ENCODE results near the gene FAM217B.

The FAM217B gene

DNA sequence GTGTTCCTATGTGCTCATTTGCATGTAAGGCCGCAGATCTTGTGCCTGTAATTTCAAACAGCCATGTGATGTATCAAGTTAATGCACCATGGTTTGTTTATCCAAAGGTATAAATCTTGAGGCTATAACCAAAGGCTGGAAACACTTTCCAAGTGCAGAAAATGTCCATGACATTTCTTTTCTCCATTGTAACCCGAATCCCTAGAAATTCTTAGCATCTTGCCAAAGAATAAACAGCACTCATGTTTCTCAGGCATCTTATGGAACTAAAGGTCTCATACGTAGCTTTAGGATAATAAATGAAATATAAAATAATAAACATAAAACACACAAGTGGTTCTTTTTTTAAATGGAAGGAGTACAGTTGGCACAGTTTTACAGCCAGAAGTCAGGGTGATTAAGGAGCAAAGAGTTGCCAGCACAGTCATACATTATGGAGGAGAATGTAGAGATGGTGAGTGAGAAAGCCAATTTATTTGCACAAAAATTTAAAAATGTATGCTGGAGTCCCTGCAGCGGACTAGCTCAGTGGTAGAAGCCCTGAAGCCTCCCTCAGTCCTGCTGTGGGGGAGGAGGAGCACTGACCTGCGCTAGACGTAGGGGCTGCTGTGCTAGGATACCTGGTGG is 36.1 kb downstream of the FAM217B start:
- DNase-seq (ENCODE audit: low read depth), result no peak

DNA sequence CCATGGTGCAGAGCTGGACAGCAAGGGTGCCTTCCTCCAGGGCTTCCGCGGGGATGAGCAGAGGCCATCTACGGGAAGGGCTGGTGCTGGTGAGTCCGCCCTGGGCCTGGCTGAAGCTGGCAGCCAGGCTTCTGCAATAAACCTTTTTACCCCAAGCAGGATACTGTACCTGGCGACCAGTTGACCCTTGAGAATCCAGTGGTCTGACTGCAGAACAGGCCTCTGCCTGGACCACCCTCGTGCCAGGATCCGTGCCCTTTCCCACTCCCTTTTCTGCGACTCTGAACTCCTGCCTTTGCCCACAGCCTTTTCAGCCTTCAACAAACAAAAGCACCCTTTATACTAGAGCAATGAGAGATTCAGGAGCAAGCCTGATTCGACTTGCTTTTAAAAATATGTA is 36.9 kb downstream of the FAM217B start:
- DNase-seq (ENCODE audit: low read depth), result no peak

DNA sequence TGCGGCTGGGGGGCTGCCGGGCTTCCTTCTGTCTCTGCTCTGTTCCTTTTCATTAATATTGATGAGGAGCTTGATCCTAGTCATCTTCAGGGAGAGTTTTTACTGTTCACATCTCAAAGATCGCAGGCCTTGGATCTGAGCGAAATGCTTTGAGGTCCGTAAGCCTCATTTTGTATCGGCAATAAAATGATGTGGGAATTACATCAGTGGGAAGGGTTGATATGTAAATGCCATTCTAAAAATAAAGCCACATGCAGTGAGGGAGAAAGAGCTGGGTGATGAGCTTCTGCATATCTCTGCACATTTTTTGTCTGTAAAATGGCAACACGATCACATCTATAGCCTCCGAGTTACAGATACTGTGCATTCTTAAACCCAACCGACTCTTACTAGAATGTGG is 42.9 kb downstream of the FAM217B start:
- DNase-seq (ENCODE audit: low read depth), result no peak

DNA sequence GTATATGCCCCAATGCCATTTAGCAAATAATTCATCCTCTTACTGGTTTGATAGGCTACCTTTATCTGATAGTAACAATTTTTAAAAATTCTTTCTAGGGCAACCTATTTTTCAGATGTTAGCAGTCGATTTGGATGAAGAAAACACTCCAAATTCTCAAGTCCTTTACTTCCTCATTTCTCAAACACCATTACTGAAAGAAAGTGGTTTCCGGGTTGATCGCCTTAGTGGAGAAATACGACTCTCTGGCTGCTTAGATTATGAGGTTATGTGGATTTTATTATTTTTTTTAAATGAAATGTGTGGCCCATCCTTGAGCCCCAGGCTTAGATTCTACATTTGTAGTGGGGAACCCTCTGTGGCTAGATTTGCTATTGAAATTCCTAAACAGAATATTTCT is 44.4 kb downstream of the FAM217B start:
- no peak for DNase-seq (ENCODE audit: low read depth)

DNA sequence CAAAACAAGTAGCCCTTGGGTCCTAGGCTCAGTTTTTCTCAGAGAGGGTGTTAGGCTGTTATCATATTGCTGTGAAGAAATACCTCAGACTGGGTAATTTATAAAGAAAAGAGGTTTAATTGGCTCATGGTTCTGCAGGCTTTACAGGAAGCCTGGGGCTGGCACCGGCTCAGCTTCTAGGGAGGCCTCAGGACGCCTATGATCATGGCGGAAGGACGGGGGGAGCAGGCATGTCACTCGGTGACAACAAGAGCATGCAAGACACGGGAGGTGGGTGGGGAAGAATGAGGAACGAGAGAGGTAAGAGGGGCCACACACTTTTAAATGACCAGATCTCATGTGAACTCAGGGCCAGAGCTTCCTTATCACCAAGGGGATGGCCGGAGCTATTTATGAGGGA is 45.0 kb downstream of the FAM217B start:
- no peak for DNase-seq (ENCODE audit: low read depth)

DNA sequence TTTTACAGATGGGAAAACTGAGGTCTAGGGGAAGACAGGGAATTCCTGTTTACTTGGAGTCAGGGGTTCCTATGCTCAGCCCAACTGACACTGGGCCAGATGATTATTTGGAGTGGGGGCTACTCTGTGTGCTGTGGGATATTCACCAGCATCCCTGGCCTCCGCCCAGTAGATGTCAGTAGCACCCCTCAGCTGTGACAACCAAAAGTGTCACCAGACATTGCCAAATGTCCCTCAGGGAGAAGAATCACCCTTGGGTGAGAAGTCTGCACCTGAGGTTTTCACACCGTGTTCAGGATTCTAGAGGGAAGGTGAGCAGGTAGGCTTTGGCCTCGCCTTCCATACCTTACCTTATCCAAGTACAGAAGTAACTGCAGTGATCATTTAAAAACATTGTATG is 45.7 kb downstream of the FAM217B start:
- no peak for DNase-seq (ENCODE audit: low read depth)

DNA sequence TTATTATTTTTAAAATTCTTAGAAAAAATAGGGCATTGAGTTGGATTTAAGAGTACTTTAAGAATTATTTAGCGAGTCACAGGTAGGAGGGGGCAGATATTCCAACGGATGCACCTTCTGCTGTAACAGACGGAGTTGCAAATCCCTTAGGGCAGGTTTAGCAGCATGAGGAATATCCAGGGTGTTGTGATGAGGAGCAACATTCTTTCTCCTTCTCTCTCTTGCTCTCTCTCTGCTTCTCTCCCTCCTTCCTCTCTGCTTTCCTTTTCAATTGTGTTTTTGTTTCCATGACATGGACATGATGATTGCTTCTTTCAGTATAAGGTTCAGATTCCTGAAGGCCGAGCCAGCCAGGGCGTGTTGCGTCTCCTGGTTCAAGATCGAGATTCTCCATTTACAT is 46.9 kb downstream of the FAM217B start:
- DNase-seq (ENCODE audit: low read depth), result no peak

DNA sequence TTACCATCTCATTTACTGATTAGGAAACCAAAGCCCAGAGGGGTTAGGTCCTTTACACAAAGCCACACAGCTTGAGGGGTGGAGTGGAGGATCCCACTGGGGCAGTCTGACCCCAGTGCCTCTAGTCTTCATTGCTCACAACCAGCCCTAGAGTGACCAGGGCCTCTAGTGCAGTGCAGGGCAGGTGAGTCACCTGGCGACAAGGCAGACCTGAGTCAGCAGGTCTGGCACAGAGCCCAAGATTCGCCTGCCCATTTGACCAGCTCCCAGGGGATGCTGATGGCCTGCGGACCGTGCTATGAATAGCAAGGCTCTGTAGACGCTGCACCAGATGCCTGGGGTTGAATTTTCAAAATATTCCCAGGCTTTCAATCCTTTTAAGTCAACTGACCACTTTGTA is 48.0 kb downstream of the FAM217B start:
- no peak for DNase-seq (ENCODE audit: low read depth)

GRCh38 chr20:59992526-59993084 is 52.4 kb downstream of the FAM217B start:
- DNase-seq (ENCODE audit: low read depth), result no peak

DNA sequence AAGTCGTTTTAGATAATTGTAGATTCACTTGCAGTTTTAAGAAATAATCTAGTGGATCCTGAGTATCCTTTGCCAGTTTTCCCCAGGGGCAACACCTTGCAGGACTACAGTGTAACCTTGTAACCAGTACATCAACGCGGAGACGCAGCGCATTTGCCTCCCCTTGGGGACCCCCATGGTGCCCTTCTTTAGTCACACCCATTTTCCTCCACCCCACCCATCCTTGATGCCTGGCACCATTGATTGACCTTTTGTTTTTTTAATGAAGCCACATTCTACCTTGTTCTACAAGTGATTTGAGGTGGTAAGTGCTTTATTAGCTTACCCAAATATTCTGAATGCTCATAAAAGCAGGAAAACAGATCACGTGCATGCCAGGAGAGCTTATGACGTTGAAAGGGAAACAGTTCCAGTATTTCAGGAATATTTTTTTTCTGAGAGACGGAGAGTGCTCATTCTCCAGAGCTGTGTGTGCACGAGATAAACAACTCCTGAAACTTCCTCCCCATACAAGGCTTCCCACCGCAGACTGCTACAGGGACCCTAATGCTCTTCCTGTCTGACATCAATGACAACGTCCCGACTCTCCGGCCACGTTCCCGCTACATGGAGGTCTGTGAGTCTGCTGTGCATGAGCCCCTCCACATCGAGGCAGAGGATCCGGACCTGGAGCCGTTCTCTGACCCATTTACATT is 53.7 kb downstream of the FAM217B start:
- no peak for DNase-seq (ENCODE audit: low read depth)

- DNase-seq (ENCODE audit: low read depth), result no peak
Measured at GRCh38 chr20:59994697-59995122, 54.5 kb downstream of the FAM217B start.

GRCh38 chr20:59996108-59996507 is 55.9 kb downstream of the FAM217B start:
- no peak for DNase-seq (ENCODE audit: low read depth)

DNA sequence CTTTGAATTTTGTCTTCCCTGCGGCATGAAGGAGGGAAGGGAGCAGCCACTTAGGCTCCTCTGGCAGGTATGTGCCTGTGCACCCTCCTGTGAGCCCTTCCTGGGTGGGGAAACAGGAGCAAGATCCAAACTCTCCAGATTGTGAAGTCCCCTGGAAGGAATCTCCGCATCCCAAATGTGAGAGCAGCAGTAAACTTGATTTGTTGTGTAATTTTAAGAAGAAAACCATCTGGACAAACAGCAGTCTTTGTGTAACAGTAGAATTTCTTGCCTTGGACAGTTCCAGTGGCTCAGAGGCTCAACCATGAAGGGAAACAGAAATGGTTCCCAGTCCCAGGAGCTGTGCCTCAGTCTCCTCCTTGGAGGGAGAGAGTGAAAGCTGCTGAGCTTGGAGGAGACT is 57.7 kb downstream of the FAM217B start:
- DNase-seq (ENCODE audit: low read depth), result no peak

Measured in activated T-helper 1 cell treated with Interleukin-2 at 50 U/mL for 16 hours (primary cell).